SK-N-SH (cell line): Measurements from ENCODE around the gene SCYGR4. TPM values are rescaled to one million over a fixed set of nuclear protein-coding genes. Genes with fewer than 3 reads are reported as not detected.
A peak's percentile ranks its signal among the peaks of the same experiment; 100 is the strongest.

Source experiments
- CTCF ChIA-PET: fragments of 300-600, 350-600 bp; formaldehyde crosslinking; extraction: SDS; loops from one replicate; lab custom pipeline; 2021; lab: Yijun Ruan, JAX
- POLR2A ChIA-PET: fragments of 350-600 bp; sonication (Branson Sonifier 250); formaldehyde crosslinking; extraction: SDS; loops from one replicate; lab custom pipeline; 2020; ENCODE audit warnings: antibody characterized with exemption, inconsistent platforms; lab: Yijun Ruan, JAX
- DNase-seq: peaks from one replicate; pipeline ENCODE4 v3.0.0; 2012
- H2AFZ ChIP-seq: fragments of 200-600 bp; sonication (generic); 2 replicates; pipeline ENCODE4 v1.8.1; 2016; ENCODE audit warnings: antibody characterized with exemption, mild to moderate bottlenecking, low read depth
- H3F3A ChIP-seq: fragments of 200-600 bp; sonication (generic); replicated peaks from 2 replicates; pipeline ENCODE3; 2016; ENCODE audit warnings: antibody characterized with exemption, mild to moderate bottlenecking; ENCODE audit not compliant: insufficient read depth
- H3K27ac ChIP-seq, 2 experiments: fragments of 200-500 bp in 1 of 2; fragments of 200-600 bp in 1 of 2; sonication (Bioruptor generic) in 1 of 2; sonication (generic), shearing (Covaris generic) in 1 of 2; 2 replicates each; pipeline versions ENCODE4 v1.5.1 to v1.6.1; 2014 to 2016; ENCODE audit warnings: low read depth in 2 of 2, inconsistent platforms in 1 of 2, low read length in 1 of 2, mild to moderate bottlenecking in 1 of 2, mixed read lengths in 1 of 2
- H3K27me3 ChIP-seq: fragments of 200-600 bp; sonication (generic), shearing (Covaris generic); 2 replicates; pipeline ENCODE4 v1.6.1; 2016; ENCODE audit warnings: mixed run types; ENCODE audit not compliant: insufficient read depth
- H3K36me3 ChIP-seq, 2 experiments: fragments of 200-500 bp in 1 of 2; fragments of 200-600 bp in 1 of 2; sonication (Bioruptor generic) in 1 of 2; sonication (generic) in 1 of 2; replicated peaks in 1 of 2; 2 replicates each; pipeline versions ENCODE3 to v1.5.1; 2014 to 2016; ENCODE audit warnings: low read length in 1 of 2, mild to moderate bottlenecking in 1 of 2; ENCODE audit not compliant: insufficient read depth in 2 of 2, control insufficient read depth in 1 of 2
- H3K4me1 ChIP-seq, 2 experiments: fragments of 200-500 bp in 1 of 2; fragments of 200-600 bp in 1 of 2; sonication (Bioruptor generic) in 1 of 2; sonication (generic), shearing (Covaris generic) in 1 of 2; 2 replicates each; pipeline versions ENCODE4 v1.5.1 to v1.6.1; 2014 to 2016; ENCODE audit warnings: low read depth in 1 of 2, low read length in 1 of 2, mixed run types in 1 of 2; ENCODE audit not compliant: insufficient read depth in 2 of 2, control insufficient read depth in 1 of 2
- H3K4me2 ChIP-seq: fragments of 200-600 bp; sonication (generic), shearing (Covaris generic); 2 replicates; pipeline ENCODE4 v1.6.1; 2017; ENCODE audit warnings: mixed run types
- H3K4me3 ChIP-seq, 2 experiments: fragments of 200-500 bp in 1 of 2; fragments of 200-600 bp in 1 of 2; sonication (Bioruptor generic) in 1 of 2; sonication (generic), shearing (Covaris generic) in 1 of 2; 2 replicates each; pipeline versions ENCODE4 v1.5.1 to v1.8.1; 2014 to 2016; ENCODE audit warnings: low read depth in 2 of 2, inconsistent platforms in 1 of 2, low read length in 1 of 2, mild to moderate bottlenecking in 1 of 2, mixed read lengths in 1 of 2, moderate library complexity in 1 of 2
- H3K79me2 ChIP-seq: fragments of 200-600 bp; sonication (generic); 2 replicates; pipeline ENCODE4 v1.8.1; 2017; ENCODE audit warnings: mild to moderate bottlenecking; ENCODE audit not compliant: insufficient read depth
- H3K9ac ChIP-seq: fragments of 200-600 bp; sonication (generic); 2 replicates; pipeline ENCODE4 v1.6.1; 2017; ENCODE audit warnings: mixed run types
- H3K9me2 ChIP-seq: fragments of 200-600 bp; sonication (generic); 2 replicates; pipeline ENCODE4 v1.6.1; 2017; ENCODE audit warnings: mixed run types
- H3K9me3 ChIP-seq: fragments of 200-600 bp; sonication (generic); 2 replicates; pipeline ENCODE4 v1.6.1; 2017; ENCODE audit warnings: mixed run types, mild to moderate bottlenecking, moderate library complexity
- H4K20me1 ChIP-seq: fragments of 200-600 bp; sonication (generic); 2 replicates; pipeline ENCODE4 v1.6.1; 2017; ENCODE audit warnings: mild to moderate bottlenecking, mixed run types; ENCODE audit not compliant: insufficient read depth
- CHD2 ChIP-seq: fragments of 150-350 bp; IDR thresholded peaks from 2 replicates; pipeline ENCODE4 v1.6.1; 2018; ENCODE audit warnings: low read length; ENCODE audit not compliant: partially characterized antibody
- ELF1 ChIP-seq: IDR thresholded peaks from 2 replicates; pipeline ENCODE4 v1.4.0; 2012
- EP300 ChIP-seq, 2 experiments: IDR thresholded peaks; 2 replicates each; pipeline versions ENCODE4 v1.4.0 to v1.6.1; 2012; ENCODE audit warnings: borderline replicate concordance in 1 of 2, low read depth in 1 of 2, low read length in 1 of 2
- EZH2phosphoT487 ChIP-seq: fragments of 200-600 bp; sonication (generic); IDR thresholded peaks from 2 replicates; pipeline ENCODE4 v1.6.1; 2017; ENCODE audit warnings: low read depth, mixed run types, mild to moderate bottlenecking, antibody characterized with exemption, moderate library complexity, borderline replicate concordance
- FOSL2 ChIP-seq: IDR thresholded peaks from 2 replicates; pipeline ENCODE4 v1.4.0; 2012; ENCODE audit warnings: low read depth, mild to moderate bottlenecking, moderate library complexity, borderline replicate concordance
- FOXM1 ChIP-seq: IDR thresholded peaks from 2 replicates; pipeline ENCODE4 v1.4.0; 2012; ENCODE audit warnings: low read depth, mild to moderate bottlenecking
- GABPA ChIP-seq: IDR thresholded peaks from 2 replicates; pipeline ENCODE4 v1.4.0; 2012; ENCODE audit warnings: low read depth, mild to moderate bottlenecking
- JUND ChIP-seq: IDR thresholded peaks from 2 replicates; pipeline ENCODE4 v1.4.0; 2012
- MEF2A ChIP-seq: IDR thresholded peaks from 2 replicates; pipeline ENCODE4 v1.4.0; 2012; ENCODE audit warnings: low read depth, borderline replicate concordance
- MXI1 ChIP-seq: IDR thresholded peaks from 2 replicates; pipeline ENCODE4 v1.6.1; 2012; ENCODE audit warnings: mild to moderate bottlenecking, low read depth, low read length, improper control_type of control experiment
- NFIC ChIP-seq: IDR thresholded peaks from 2 replicates; pipeline ENCODE4 v1.4.0; 2012; ENCODE audit warnings: borderline replicate concordance
- NRF1 ChIP-seq: IDR thresholded peaks from 2 replicates; pipeline ENCODE4 v1.6.1; 2012; ENCODE audit warnings: low read depth, mild to moderate bottlenecking, low read length
- PBX3 ChIP-seq: IDR thresholded peaks from 2 replicates; pipeline ENCODE4; 2012
- RAD21 ChIP-seq: IDR thresholded peaks from 2 replicates; pipeline ENCODE4 v1.6.1; 2012; ENCODE audit warnings: mild to moderate bottlenecking, low read length
- RFX5 ChIP-seq: IDR thresholded peaks from 2 replicates; pipeline ENCODE4 v1.6.1; 2012; ENCODE audit warnings: mild to moderate bottlenecking, improper control_type of control experiment, low read length
- RXRA ChIP-seq: IDR thresholded peaks from 2 replicates; pipeline ENCODE4 v1.4.0; 2012; ENCODE audit warnings: low read depth, mild to moderate bottlenecking, borderline replicate concordance
- SIN3A ChIP-seq: IDR thresholded peaks from 2 replicates; pipeline ENCODE4 v1.6.1; 2012; ENCODE audit warnings: low read depth, mild to moderate bottlenecking, low read length, moderate library complexity, borderline replicate concordance
- TAF1 ChIP-seq: IDR thresholded peaks from 2 replicates; pipeline ENCODE4 v1.6.1; 2012; ENCODE audit warnings: low read depth, mild to moderate bottlenecking, low read length, moderate library complexity, borderline replicate concordance
- TCF12 ChIP-seq: IDR thresholded peaks from 2 replicates; pipeline ENCODE4 v1.4.0; 2012
- TEAD4 ChIP-seq: IDR thresholded peaks from 2 replicates; pipeline ENCODE4 v1.4.0; 2012; ENCODE audit warnings: mild to moderate bottlenecking, borderline replicate concordance; ENCODE audit not compliant: insufficient read depth
- USF2 ChIP-seq: fragments of 150-350 bp; IDR thresholded peaks from 2 replicates; pipeline ENCODE4 v1.6.1; 2017; ENCODE audit warnings: antibody characterized with exemption, low read length, low read depth, borderline replicate concordance
- WGBS: methylation state at CpG from one replicate; pipeline ENCODE4 v1.1.6; 2017; ENCODE audit warnings: low lambda C conversion rate; 5-methylcytosine and 5-hydroxymethylcytosine counted together
- polyA plus RNA-seq, 3 experiments: library from polyadenylated mRNA; depleted of rRNA; stranded (reverse); fragments of >200 nt; gene quantifications; 2 replicates each; pipeline ENCODE4 v1.2.3, GENCODE V29; 2012
- TF ChIP-seq, protein P1 (sequence below): IDR thresholded peaks from 2 replicates; pipeline ENCODE4 v1.6.1; 2012; ENCODE audit warnings: mild to moderate bottlenecking, low read depth, low read length, moderate library complexity

The SCYGR4 gene
- polyA plus RNA-seq, 1 of the 3 experiments (the other 2 are of a cell fraction) = not detected

DNA sequence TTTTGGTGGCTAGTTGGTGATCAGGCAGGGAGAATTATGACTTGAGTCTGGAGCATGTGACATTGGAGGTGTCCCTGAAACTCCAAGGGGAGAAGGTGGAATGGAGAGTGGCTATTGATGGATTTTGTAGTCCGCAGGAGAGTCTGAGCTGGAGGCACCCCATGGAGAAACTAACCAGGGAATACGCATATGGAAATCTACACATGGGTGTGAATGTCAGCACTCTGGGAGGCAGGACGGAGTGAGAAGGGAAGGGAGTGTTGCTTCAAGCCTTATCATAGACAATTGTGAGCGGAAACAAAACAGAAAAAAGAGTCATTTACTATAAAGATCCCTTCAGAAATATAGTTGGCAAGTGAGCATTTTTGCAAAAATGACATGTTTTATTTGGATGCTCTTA is 667 bp upstream of the SCYGR4 start:
- DNase-seq = no peak
- H3K36me3 ChIP-seq = no peaks in the 10 kb centered on the region
- H3K4me1 ChIP-seq = no peaks in the 10 kb centered on the region; a peak in 1 of 4 replicates
- no peaks in the 10 kb centered on the region for H3F3A ChIP-seq
- no peaks in the 10 kb centered on the region for H3K9me3 ChIP-seq
- H4K20me1 ChIP-seq = no peaks in the 10 kb centered on the region
- no peak overlapping the region for H3K27ac ChIP-seq
- no peak for TF ChIP-seq TAF1
- no peak for TF ChIP-seq SIN3A
- TF ChIP-seq EP300 (IDR thresholded peaks at IDR 0.05; ENCODE audit: borderline replicate concordance in 1 of 2, low read depth in 1 of 2, low read length in 1 of 2) = no peak
- no peak for TF ChIP-seq FOSL2
- no peak for TF ChIP-seq MEF2A
- TF ChIP-seq FOXM1 = no peak
- no peak for TF ChIP-seq RXRA
- TF ChIP-seq MXI1 = no peak
- no peak for TF ChIP-seq USF2
- no peak for TF ChIP-seq TCF12
- TF ChIP-seq JUND = no peak
- no peak for TF ChIP-seq EZH2phosphoT487
- TF ChIP-seq CHD2 = no peak
- TF ChIP-seq PBX3 = no peak
- no peak for TF ChIP-seq TEAD4
- no peak for TF ChIP-seq RFX5
- no peak for TF ChIP-seq NFIC
- no peak overlapping the region for H2AFZ ChIP-seq
- H3K9ac ChIP-seq = no peak overlapping the region
- no peaks in the 10 kb centered on the region for H3K79me2 ChIP-seq
- WGBS = 79% methylated on average over 4 of the region's 4 CpGs
- H3K9me2 ChIP-seq = no peaks in the 10 kb centered on the region
- H3K4me2 ChIP-seq = no peak overlapping the region
- CTCF ChIA-PET = no interaction called here
- POLR2A ChIA-PET = no interaction called here
- H3K4me3 ChIP-seq = no peak overlapping the region
- no peaks in the 10 kb centered on the region for H3K27me3 ChIP-seq

- Histone ChIP-seq H3K36me3 (no peaks in the 10 kb centered on the region), H3K4me1 (no peaks in the 10 kb centered on the region), H3K9me3 (no peaks in the 10 kb centered on the region), H3K27ac (peak overlapping the region in 1 of 2 experiments; percentile 23; a peak in 2 of 4 replicates), H3K4me3 (no peak overlapping the region), H3K4me2 (peak overlapping the region; percentile 30; the same call in 1 of the 2 replicates), H3K9ac (no peak overlapping the region), H3K79me2 (no peaks in the 10 kb centered on the region), H3K27me3 (no peaks in the 10 kb centered on the region), H4K20me1 (no peaks in the 10 kb centered on the region), H3F3A (no peaks in the 10 kb centered on the region), H2AFZ (peak overlapping the region; percentile 89; the same call in 1 of the 2 replicates), H3K9me2 (no peaks in the 10 kb centered on the region)
- ChIA-PET POLR2A (no interaction called here), CTCF (no interaction called here)
- DNase-seq = no peak
- TF ChIP-seq ELF1 = no peak
- no peak for TF ChIP-seq RAD21
- TF ChIP-seq RFX5 = no peak
- no peak for TF ChIP-seq GABPA
- peak; percentile 53; the same call in 1 of the 2 replicates for TF ChIP-seq FOSL2
- TF ChIP-seq NRF1 = no peak
- TF ChIP-seq, protein P1, sequence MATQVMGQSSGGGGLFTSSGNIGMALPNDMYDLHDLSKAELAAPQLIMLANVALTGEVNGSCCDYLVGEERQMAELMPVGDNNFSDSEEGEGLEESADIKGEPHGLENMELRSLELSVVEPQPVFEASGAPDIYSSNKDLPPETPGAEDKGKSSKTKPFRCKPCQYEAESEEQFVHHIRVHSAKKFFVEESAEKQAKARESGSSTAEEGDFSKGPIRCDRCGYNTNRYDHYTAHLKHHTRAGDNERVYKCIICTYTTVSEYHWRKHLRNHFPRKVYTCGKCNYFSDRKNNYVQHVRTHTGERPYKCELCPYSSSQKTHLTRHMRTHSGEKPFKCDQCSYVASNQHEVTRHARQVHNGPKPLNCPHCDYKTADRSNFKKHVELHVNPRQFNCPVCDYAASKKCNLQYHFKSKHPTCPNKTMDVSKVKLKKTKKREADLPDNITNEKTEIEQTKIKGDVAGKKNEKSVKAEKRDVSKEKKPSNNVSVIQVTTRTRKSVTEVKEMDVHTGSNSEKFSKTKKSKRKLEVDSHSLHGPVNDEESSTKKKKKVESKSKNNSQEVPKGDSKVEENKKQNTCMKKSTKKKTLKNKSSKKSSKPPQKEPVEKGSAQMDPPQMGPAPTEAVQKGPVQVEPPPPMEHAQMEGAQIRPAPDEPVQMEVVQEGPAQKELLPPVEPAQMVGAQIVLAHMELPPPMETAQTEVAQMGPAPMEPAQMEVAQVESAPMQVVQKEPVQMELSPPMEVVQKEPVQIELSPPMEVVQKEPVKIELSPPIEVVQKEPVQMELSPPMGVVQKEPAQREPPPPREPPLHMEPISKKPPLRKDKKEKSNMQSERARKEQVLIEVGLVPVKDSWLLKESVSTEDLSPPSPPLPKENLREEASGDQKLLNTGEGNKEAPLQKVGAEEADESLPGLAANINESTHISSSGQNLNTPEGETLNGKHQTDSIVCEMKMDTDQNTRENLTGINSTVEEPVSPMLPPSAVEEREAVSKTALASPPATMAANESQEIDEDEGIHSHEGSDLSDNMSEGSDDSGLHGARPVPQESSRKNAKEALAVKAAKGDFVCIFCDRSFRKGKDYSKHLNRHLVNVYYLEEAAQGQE = no peak
- no peak for TF ChIP-seq EP300 (IDR thresholded peaks at IDR 0.05; ENCODE audit: borderline replicate concordance in 1 of 2, low read depth in 1 of 2, low read length in 1 of 2)
- peak; percentile 41; the same call in 1 of the 2 replicates for TF ChIP-seq RXRA
- no peak for TF ChIP-seq PBX3
Measured at GRCh38 chr2:227623226-227623625, 5.9 kb downstream of the SCYGR4 start.
